HG02588 (cell line): Measurements from ENCODE around the gene ATP13A3.

Experiments
- ATAC-seq: cut with Tn5 transposase; IDR thresholded peaks from one replicate; pipeline ENCODE4 v1.9.1; 2021; ENCODE audit warnings: mild to moderate bottlenecking, moderate library complexity; ENCODE audit not compliant: unreplicated experiment

ATP13A3 gene

GRCh38 chr3:194446172-194446571 lies 40.6 kb downstream of the ATP13A3 start:
- ATAC-seq = no peak

GRCh38 chr3:194443901-194444300 lies 42.9 kb downstream of the ATP13A3 start:
- ATAC-seq = no peak

DNA sequence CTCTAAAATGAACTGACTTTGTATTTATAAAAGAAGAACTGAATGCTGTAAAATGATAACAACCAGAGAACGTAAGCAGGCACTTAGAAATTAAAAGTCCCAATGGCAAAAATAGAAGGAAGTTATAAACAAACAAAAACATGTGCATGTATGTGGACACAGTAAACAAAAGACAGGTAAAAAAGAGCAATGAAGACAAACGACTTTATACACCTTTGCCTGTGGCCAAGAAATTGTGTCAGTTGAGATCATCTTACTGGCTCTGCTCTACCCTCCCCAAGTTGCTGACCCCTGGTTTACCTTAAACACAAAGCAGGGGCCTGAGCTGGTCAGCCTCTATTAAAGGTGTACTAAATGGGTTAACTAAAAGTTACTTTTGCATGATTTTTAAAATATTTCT lies 46.0 kb downstream of the ATP13A3 start:
- ATAC-seq = no peak

- no peak for ATAC-seq
Observed at GRCh38 chr3:194439881-194440550, 46.8 kb downstream of the ATP13A3 start.

- ATAC-seq = no peak
Observed at GRCh38 chr3:194434503-194434902, 52.3 kb downstream of the ATP13A3 start.

- ATAC-seq = no peak
Observed at GRCh38 chr3:194431554-194431953, 55.2 kb downstream of the ATP13A3 start.

GRCh38 chr3:194425399-194425798 lies 61.4 kb downstream of the ATP13A3 start:
- ATAC-seq = no peak

- ATAC-seq = no peak
Observed at GRCh38 chr3:194424953-194425352, 61.8 kb downstream of the ATP13A3 start.

DNA sequence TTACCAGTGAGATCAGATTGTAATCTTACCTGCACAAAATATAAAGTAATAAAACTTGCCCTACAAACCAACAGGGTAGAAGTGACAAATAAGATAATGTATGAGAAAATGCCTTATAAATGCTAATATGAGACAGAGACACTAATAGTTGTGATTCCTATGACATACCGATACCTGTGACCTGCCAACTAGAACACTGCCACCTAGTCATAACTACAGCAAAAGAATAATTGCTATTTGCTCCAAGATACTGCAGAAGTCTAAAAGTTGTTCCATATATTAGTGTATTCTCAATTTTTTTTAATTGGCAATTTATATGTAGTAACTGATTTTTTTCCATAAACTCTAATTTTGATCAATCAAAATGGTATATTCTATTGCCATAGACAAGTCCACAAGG lies 62.4 kb downstream of the ATP13A3 start:
- ATAC-seq = no peak

DNA sequence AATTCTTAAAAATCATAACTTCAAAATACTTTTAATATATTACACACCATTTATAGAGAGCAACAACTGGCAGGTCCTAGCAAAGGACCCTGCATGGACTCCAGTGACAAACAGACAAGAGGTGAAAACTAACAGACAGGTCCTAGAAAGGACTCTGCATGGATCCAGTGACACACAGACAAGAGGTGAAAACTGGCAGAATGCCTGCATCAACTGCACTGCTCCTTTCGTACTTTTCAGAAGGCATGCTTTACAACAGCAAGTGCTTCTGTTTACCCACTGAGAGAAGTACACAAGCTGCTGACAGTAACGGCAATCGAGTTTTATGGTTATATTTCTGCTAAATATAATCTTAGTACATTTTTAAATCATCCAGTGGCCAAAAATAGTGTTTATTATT lies 63.5 kb downstream of the ATP13A3 start:
- ATAC-seq = no peak

DNA sequence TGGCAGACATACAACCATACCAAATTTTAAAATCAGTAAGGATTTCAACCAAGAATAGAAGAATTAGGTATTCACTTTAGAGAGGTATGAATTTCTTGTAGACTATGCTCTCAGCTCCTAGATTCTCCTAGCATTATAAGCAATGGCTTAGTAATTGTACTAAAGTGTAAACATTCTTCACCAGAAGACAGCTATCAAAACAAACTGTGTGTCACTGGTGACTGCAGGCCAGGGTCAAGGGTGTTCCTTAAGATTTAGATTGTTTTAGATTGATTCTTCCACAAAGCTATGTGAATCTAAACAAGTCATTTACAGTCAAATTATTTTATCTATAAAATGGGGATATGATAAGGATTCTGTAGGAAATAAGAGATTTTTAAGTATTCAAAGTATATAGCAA lies 64.6 kb downstream of the ATP13A3 start:
- ATAC-seq = no peak

- ATAC-seq = no peak
Observed at GRCh38 chr3:194418671-194419070, 68.1 kb downstream of the ATP13A3 start.

- no peak for ATAC-seq
Observed at GRCh38 chr3:194407423-194407822, 79.4 kb downstream of the ATP13A3 start.

- no peak for ATAC-seq
Observed at GRCh38 chr3:194405766-194406165, 81.0 kb downstream of the ATP13A3 start.

DNA sequence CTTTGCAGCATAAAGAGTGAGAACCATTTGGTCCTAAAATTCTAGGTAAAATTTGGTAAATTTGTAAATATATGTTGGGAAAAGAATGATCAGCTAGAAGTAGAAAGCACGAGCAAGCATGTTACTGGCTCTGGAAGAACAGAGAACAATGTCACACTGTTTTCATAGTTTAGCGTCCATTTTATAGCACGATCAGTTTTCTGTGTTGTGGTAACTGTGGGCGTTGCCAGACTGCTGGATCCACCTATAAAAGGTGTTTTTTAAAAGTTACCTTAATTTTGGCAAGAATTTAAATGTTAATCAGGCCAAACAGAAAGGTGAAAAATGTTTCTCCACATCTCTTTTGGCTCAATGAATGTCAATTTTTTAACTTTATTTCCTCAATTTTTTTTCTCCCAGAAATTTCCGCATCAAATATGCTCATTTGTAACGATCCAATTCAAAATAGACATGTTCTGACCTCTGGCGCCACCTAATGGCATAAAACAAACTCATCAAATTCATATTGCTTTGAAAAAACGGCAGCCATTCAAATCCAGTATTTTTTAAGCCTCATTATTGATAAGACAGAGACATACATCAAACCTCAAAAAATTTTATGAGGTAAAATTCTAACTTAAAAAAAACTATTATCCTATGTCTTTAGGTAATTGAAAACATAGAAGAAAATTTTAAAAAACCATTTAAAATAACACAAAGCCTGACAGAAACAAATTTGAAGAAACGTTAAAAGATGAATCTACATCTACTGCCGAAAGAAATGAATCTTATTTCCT lies 82.2 kb downstream of the ATP13A3 start:
- no peak for ATAC-seq

GRCh38 chr3:194401868-194402329 lies 84.9 kb downstream of the ATP13A3 start:
- no peak for ATAC-seq

DNA sequence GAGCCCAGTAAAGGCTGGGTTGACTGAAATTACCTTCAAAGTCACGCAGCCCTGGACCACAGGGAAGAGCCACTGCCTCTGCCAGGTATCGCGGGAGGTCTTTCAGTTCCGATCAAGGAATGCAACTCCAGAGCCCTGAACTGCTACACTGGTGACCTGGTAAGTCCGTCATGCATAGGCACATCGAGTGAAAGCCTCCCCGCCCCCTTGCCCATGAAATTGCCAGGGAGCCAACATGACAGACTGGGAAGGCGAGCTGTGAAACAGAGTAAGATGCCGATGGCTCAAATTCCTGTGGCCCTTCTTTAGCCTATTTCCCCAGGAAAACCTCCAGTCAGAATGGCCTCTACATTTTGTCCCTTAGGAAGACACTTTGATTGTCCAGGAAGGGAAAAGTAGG lies 85.5 kb downstream of the ATP13A3 start:
- ATAC-seq = no peak

GRCh38 chr3:194399874-194400411 lies 86.9 kb downstream of the ATP13A3 start:
- no peak for ATAC-seq

DNA sequence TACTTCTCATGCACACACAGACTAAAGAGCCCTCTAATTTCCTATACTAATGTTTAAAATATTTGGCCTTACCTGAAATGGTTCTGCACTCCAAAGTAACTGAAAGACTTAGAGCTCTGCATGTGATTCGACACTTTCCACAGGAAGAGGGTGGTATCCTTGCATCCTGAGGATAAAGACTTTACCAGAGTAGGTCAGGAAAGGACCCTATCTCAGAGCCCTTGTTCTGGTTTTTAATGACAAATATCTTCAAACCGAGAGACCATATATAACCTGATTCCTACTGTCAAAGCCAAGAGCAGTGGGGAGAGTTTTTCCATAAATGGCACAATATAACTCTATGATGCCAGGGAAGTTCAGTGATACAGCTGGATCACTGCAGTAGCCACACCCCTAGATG lies 87.6 kb downstream of the ATP13A3 start, which contains the start of gene GP5:
Gene GP5, minus strand, starts transcription at position 101 of the 400 bp plus-strand sequence. CDS start 984 bp downstream, outside the sequence.
- no peak for ATAC-seq

GRCh38 chr3:194397757-194398312 lies 89.0 kb downstream of the ATP13A3 start:
- ATAC-seq = no peak

DNA sequence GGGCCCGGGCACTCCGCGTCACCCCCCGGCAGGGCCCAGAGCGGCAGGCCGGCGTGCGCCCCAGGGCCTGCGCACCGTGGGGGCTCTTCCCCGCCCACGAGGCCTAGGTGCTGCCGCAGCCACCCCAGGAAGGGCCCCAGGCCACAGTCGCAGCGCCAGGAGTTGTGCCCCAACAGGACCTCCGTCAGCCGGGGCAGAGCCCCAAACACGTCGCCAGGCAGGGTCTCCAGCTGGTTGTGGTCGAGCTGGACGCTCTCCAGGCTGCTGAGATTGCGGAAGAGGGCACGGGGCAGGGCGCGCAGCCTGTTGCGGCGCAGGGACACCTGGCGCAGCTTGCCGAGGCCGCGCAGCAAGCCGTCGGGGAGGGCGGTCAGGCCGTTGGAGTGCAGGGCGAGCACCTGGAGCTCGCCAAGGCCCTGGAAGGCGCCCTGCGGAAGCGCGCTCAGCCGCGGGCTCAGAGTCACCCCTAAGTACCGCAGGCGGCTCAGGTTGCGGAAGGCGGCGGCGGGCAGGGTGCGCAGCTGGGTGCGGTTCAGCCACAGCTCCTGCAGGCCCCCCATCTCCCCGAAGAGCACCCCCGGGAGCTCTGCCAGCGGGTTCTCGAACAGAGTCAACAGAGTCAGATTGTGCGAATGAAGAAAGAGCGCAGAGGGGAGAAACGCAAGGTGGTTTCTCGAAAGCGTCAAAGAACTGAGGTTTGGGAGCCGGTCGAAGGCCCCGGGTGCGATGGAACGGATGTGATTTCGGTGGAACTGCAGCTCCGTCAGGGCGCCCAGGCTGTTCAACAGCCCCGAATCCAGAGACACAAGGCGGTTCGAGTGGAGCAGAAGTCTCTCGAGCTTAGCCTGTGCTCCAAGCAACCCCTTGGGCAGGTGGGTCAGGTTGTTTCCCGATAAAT lies 89.7 kb downstream of the ATP13A3 start:
- no peak for ATAC-seq
